Measurements from ENCODE around the gene IRF2BPL. TPM values are rescaled to one million over a fixed set of nuclear protein-coding genes. Genes with fewer than 3 reads are reported as not detected.

IRF2BPL gene
- total and polyA plus RNA-seq, 9 of the 15 experiments (the other 6 are each of a cell fraction or from before 2014, with no cell fraction given): 0.52 to 21.6 (median 2.5) TPM

GRCh38 chr14:77059276-77059915, 30.9 kb upstream of the IRF2BPL start (continued):
- 0 out of 2 replicates have a peak, but pooled peaks have one; percentile 53 for TF ChIP-seq MXI1 (IDR thresholded peaks at IDR 0.05; ENCODE audit: low read depth, low read length)
- TF ChIP-seq RCOR1 (IDR thresholded peaks at IDR 0.05; ENCODE audit: borderline replicate concordance in 1 of 2, low read depth in 2 of 2, low read length in 2 of 2): peak in 1 of 2 experiments; percentile 27; a peak in 1 of 4 replicates
- no peak for TF ChIP-seq SREBF2 (CRISPR knock-in tag; IDR thresholded peaks at IDR 0.05)
- peak; percentile 38; the same call in 1 of the 2 replicates for TF ChIP-seq VEZF1 (CRISPR knock-in tag; IDR thresholded peaks at IDR 0.05)
- no peak for TF ChIP-seq EHMT2 (IDR thresholded peaks at IDR 0.05)
- TF ChIP-seq MEIS2 (IDR thresholded peaks at IDR 0.05; ENCODE audit: partially characterized antibody): peak; percentile 61
- no peak for TF ChIP-seq CLOCK (CRISPR knock-in tag; IDR thresholded peaks at IDR 0.05; ENCODE audit: borderline replicate concordance)
- no peak for TF ChIP-seq GABPA (tag; conservative IDR thresholded peaks at IDR 0.05; ENCODE audit: low read depth)
- TF ChIP-seq NFIX (CRISPR knock-in tag; IDR thresholded peaks at IDR 0.05; ENCODE audit: low read depth): no peak
- TF ChIP-seq MLX (CRISPR knock-in tag; conservative IDR thresholded peaks at IDR 0.05): no peak
- TF ChIP-seq E2F6 (IDR thresholded peaks at IDR 0.05; ENCODE audit: borderline replicate concordance in 1 of 2, extremely low read depth in 1 of 2, insufficient read depth in 1 of 2, insufficient read length in 1 of 2, low read depth in 1 of 2, low read length in 1 of 2, poor library complexity in 1 of 2, severe bottlenecking in 1 of 2): peak; percentile 70 to 84
- TF ChIP-seq ZFP1 (CRISPR knock-in tag; IDR thresholded peaks at IDR 0.05): no peak
- TF ChIP-seq ATF3 (IDR thresholded peaks at IDR 0.05): peak; percentile 65
- TF ChIP-seq ATF3 (CRISPR knock-in tag; conservative IDR thresholded peaks at IDR 0.05): no peak
- peak in 1 of 2 experiments; percentile 50; a peak in 1 of 3 replicates for TF ChIP-seq CBX3 (IDR thresholded peaks at IDR 0.05; ENCODE audit: borderline replicate concordance in 1 of 2, low read length in 2 of 2)
- TF ChIP-seq ESRRA (IDR thresholded peaks at IDR 0.05; ENCODE audit: borderline replicate concordance, low read depth): no peak
- TF ChIP-seq ZBTB8A (IDR thresholded peaks at IDR 0.05; ENCODE audit: partially characterized antibody): no peak
- TF ChIP-seq ZC3H8 (IDR thresholded peaks at IDR 0.05): no peak
- TF ChIP-seq ARID1B (IDR thresholded peaks at IDR 0.05): 0 out of 2 replicates have a peak, but pooled peaks have one; percentile 10

All from K562 (cell line).